H9 (cell line): Measurements from ENCODE around the gene ADAMTS6. TPM values are rescaled to one million over a fixed set of nuclear protein-coding genes. Genes with fewer than 3 reads are reported as not detected.

Source experiments
- DNase-seq: peaks from one replicate; pipeline ENCODE4 v3.0.0-alpha.2; 2017
- H2AFZ ChIP-seq: one replicate; pipeline ENCODE4 v1.6.1; 2013; ENCODE audit warnings: mild to moderate bottlenecking, low read length, control low read depth, moderate library complexity
- H2AK5ac ChIP-seq: 2 replicates; pipeline ENCODE4 v1.6.1; 2013; ENCODE audit warnings: low read length, control low read depth, mixed read lengths; ENCODE audit not compliant: insufficient read length
- H2BK120ac ChIP-seq: one replicate; pipeline ENCODE4 v1.6.1; 2013; ENCODE audit warnings: low read depth, mild to moderate bottlenecking, low read length, control low read depth, inconsistent platforms; ENCODE audit not compliant: poor library complexity, severe bottlenecking
- H2BK12ac ChIP-seq: 2 replicates; pipeline ENCODE4 v1.6.1; 2013; ENCODE audit warnings: low read length, control low read depth, mixed read lengths, low read depth; ENCODE audit not compliant: insufficient read length
- H2BK15ac ChIP-seq: 2 replicates; pipeline ENCODE4 v1.6.1; 2013; ENCODE audit warnings: low read depth, low read length, control low read depth
- H2BK20ac ChIP-seq: one replicate; pipeline ENCODE4 v1.6.1; 2013; ENCODE audit warnings: low read depth, mild to moderate bottlenecking, low read length, control low read depth, inconsistent platforms; ENCODE audit not compliant: poor library complexity, severe bottlenecking
- H2BK5ac ChIP-seq: 2 replicates; pipeline ENCODE4 v1.6.1; 2013; ENCODE audit warnings: low read length, control low read depth, mixed read lengths; ENCODE audit not compliant: insufficient read length
- H3K14ac ChIP-seq: 2 replicates; pipeline ENCODE4 v1.6.1; 2013; ENCODE audit warnings: low read length, control low read depth; ENCODE audit not compliant: insufficient read depth
- H3K18ac ChIP-seq: 2 replicates; pipeline ENCODE4 v1.6.1; 2013; ENCODE audit warnings: low read depth, mild to moderate bottlenecking, mixed read lengths, low read length, control low read depth; ENCODE audit not compliant: insufficient read length
- H3K23ac ChIP-seq: 2 replicates; pipeline ENCODE4 v1.6.1; 2013; ENCODE audit warnings: low read length, control low read depth, mixed read lengths, low read depth; ENCODE audit not compliant: insufficient read length
- H3K23me2 ChIP-seq: 2 replicates; pipeline ENCODE4 v1.6.1; 2013; ENCODE audit warnings: low read depth, mild to moderate bottlenecking, mixed read lengths, low read length, control low read depth; ENCODE audit not compliant: insufficient read length, poor library complexity, severe bottlenecking
- H3K27ac ChIP-seq: 2 replicates; pipeline ENCODE4 v1.5.1; 2013; ENCODE audit warnings: low read length, control low read depth, mixed read lengths, low read depth; ENCODE audit not compliant: insufficient read length
- H3K27me3 ChIP-seq: 2 replicates; pipeline ENCODE4 v1.6.1; 2013; ENCODE audit warnings: low read length, control low read depth, inconsistent platforms; ENCODE audit not compliant: insufficient read depth
- H3K4ac ChIP-seq: 2 replicates; pipeline ENCODE4 v1.6.1; 2013; ENCODE audit warnings: low read depth, mild to moderate bottlenecking, control low read depth, inconsistent platforms, low read length, moderate library complexity
- H3K4me1 ChIP-seq: 2 replicates; pipeline ENCODE4 v1.6.1; 2013; ENCODE audit warnings: low read length, control low read depth, inconsistent platforms; ENCODE audit not compliant: insufficient read depth
- H3K4me2 ChIP-seq: 2 replicates; pipeline ENCODE4 v1.6.1; 2013; ENCODE audit warnings: low read length, control low read depth, mixed read lengths; ENCODE audit not compliant: insufficient read length, insufficient read depth
- H3K56ac ChIP-seq: 2 replicates; pipeline ENCODE4 v1.6.1; 2013; ENCODE audit warnings: low read depth, mild to moderate bottlenecking, mixed read lengths, low read length, control low read depth; ENCODE audit not compliant: insufficient read length
- H3K79me1 ChIP-seq: 2 replicates; pipeline ENCODE4 v1.6.1; 2013; ENCODE audit warnings: low read depth, mild to moderate bottlenecking, moderate library complexity, low read length, control low read depth, inconsistent platforms; ENCODE audit not compliant: insufficient read depth, poor library complexity, severe bottlenecking
- H3K79me2 ChIP-seq: 2 replicates; pipeline ENCODE4 v1.6.1; 2013; ENCODE audit warnings: low read length, control low read depth, inconsistent platforms; ENCODE audit not compliant: insufficient read depth
- H3K9ac ChIP-seq: 2 replicates; pipeline ENCODE4 v1.6.1; 2013; ENCODE audit warnings: low read length, control low read depth, mixed read lengths; ENCODE audit not compliant: insufficient read length; ENCODE audit errors: extremely low read depth
- H3K9me3 ChIP-seq: one replicate; pipeline ENCODE4 v1.6.1; 2013; ENCODE audit warnings: low read depth, low read length, inconsistent platforms; ENCODE audit not compliant: control insufficient read depth
- H3T11ph ChIP-seq: one replicate; pipeline ENCODE4 v1.6.1; 2013; ENCODE audit warnings: mild to moderate bottlenecking, low read length, control low read depth, inconsistent platforms
- H4K20me1 ChIP-seq: one replicate; pipeline ENCODE4 v1.6.1; 2013; ENCODE audit not compliant: control insufficient read depth, insufficient read length, insufficient read depth
- H4K5ac ChIP-seq: 2 replicates; pipeline ENCODE4 v1.6.1; 2013; ENCODE audit warnings: low read depth, mild to moderate bottlenecking, mixed read lengths, low read length, control low read depth; ENCODE audit not compliant: insufficient read length
- H4K8ac ChIP-seq: replicated peaks from 2 replicates; pipeline ENCODE4 v1.6.1; 2013; ENCODE audit warnings: low read length, control low read depth, mixed read lengths, low read depth; ENCODE audit not compliant: insufficient read length
- H4K91ac ChIP-seq: 2 replicates; pipeline ENCODE4 v1.6.1; 2013; ENCODE audit warnings: low read depth, mild to moderate bottlenecking, moderate library complexity, mixed read lengths, low read length, control low read depth; ENCODE audit not compliant: insufficient read length
- H3K27ac Mint-ChIP-seq, 3 experiments: 2 replicates in 2 of 3; 3 replicates in 1 of 3; pipeline ENCODE4 v1.8.0; 2020 to 2021; ENCODE audit warnings: mixed read lengths in 3 of 3, mild to moderate bottlenecking in 1 of 3, moderate library complexity in 1 of 3
- H3K27me3 Mint-ChIP-seq: 2 replicates; pipeline ENCODE4 v1.8.0; 2021; ENCODE audit warnings: low read depth, mild to moderate bottlenecking, moderate library complexity, mixed read lengths
- H3K36me3 Mint-ChIP-seq, 3 experiments: 2 replicates in 2 of 3; 3 replicates in 1 of 3; pipeline ENCODE4 v1.8.0; 2020 to 2021; ENCODE audit warnings: low read depth in 3 of 3, mixed read lengths in 3 of 3; ENCODE audit not compliant: insufficient read depth in 1 of 3
- H3K4me1 Mint-ChIP-seq, 2 experiments: 2 replicates each; pipeline ENCODE4 v1.8.0; 2020; ENCODE audit warnings: mixed read lengths in 2 of 2
- H3K4me3 Mint-ChIP-seq, 2 experiments: 2 replicates in 1 of 2; 3 replicates in 1 of 2; pipeline ENCODE4 v1.8.0; 2020 to 2021; ENCODE audit warnings: mild to moderate bottlenecking in 2 of 2, mixed read lengths in 2 of 2, moderate library complexity in 1 of 2
- H3K9me3 Mint-ChIP-seq, 2 experiments: 2 replicates in 1 of 2; 3 replicates in 1 of 2; pipeline ENCODE4 v1.8.0; 2020; ENCODE audit warnings: mild to moderate bottlenecking in 2 of 2, mixed read lengths in 2 of 2, moderate library complexity in 1 of 2
- WGBS: extraction: QIAGEN DNeasy Blood & Tissue Kit; methylation state at CpG from one replicate; pipeline ENCODE4 v1.1.7; 2013; ENCODE audit warnings: missing lambda C conversion rate, low lambda C conversion rate, mixed read lengths; ENCODE audit not compliant: insufficient read length; ENCODE audit errors: extremely low coverage; 5-methylcytosine and 5-hydroxymethylcytosine counted together
- total RNA-seq: library from RNA; stranded (reverse); gene quantifications from 2 replicates; pipeline ENCODE4 v1.2.1, GENCODE V29; 2021
- TF ChIP-seq, protein P1 (sequence below): fragments of 200-600 bp; sonication (generic); conservative IDR thresholded peaks from 3 replicates; pipeline ENCODE4 v1.8.0; 2021; ENCODE audit warnings: antibody characterized with exemption, mild to moderate bottlenecking

ADAMTS6 gene
- total RNA-seq, 1 experiment from 2014 or later: 0.33 TPM

DNA sequence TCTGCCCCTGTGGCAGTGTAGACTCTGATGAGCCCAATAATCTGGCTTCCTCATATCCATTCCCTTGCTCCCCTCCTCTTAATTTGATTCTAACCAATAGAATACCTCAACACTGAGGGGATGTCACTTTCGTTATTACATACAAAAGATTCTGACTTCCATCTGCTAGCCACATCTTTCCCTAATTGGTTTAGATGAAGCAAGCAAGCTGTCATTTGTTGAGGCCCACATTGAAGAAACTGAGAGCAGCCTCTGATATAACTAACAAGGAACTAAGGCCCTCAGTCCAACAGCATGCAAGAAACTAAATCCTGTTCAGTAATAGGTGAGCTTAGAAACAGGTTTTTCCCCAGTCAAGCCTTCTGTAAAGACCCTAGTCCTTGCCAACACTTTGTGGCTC lies 5.8 kb downstream of the ADAMTS6 start:
- Mint-ChIP-seq H3K4me3 (no peak overlapping the region), H3K27me3 (no peaks in the 10 kb centered on the region), H3K4me1 (no peaks in the 10 kb centered on the region), H3K36me3 (no peaks in the 10 kb centered on the region), H3K27ac (no peak overlapping the region; a peak in 1 of 7 replicates), H3K9me3 (no peaks in the 10 kb centered on the region)
- WGBS: no CpG with 5 or more reads among the region's 1 CpG
- no peaks in the 10 kb centered on the region for H3K9me3 ChIP-seq
- no peak overlapping the region for H4K5ac ChIP-seq
- no peak overlapping the region for H2BK12ac ChIP-seq
- no peak overlapping the region for H3K4ac ChIP-seq
- H4K20me1 ChIP-seq: no peaks in the 10 kb centered on the region
- H3K14ac ChIP-seq: no peak overlapping the region
- H3K27me3 ChIP-seq: no peaks in the 10 kb centered on the region; the same call in 1 of the 2 replicates
- H2BK15ac ChIP-seq: no peak overlapping the region
- H4K91ac ChIP-seq: no peak overlapping the region
- H2AK5ac ChIP-seq: no peak overlapping the region
- H2BK120ac ChIP-seq: no peak overlapping the region
- H3T11ph ChIP-seq: no peak overlapping the region
- TF ChIP-seq, protein P1, sequence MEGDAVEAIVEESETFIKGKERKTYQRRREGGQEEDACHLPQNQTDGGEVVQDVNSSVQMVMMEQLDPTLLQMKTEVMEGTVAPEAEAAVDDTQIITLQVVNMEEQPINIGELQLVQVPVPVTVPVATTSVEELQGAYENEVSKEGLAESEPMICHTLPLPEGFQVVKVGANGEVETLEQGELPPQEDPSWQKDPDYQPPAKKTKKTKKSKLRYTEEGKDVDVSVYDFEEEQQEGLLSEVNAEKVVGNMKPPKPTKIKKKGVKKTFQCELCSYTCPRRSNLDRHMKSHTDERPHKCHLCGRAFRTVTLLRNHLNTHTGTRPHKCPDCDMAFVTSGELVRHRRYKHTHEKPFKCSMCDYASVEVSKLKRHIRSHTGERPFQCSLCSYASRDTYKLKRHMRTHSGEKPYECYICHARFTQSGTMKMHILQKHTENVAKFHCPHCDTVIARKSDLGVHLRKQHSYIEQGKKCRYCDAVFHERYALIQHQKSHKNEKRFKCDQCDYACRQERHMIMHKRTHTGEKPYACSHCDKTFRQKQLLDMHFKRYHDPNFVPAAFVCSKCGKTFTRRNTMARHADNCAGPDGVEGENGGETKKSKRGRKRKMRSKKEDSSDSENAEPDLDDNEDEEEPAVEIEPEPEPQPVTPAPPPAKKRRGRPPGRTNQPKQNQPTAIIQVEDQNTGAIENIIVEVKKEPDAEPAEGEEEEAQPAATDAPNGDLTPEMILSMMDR: no peak
- no peaks in the 10 kb centered on the region for H3K79me1 ChIP-seq
- no peak overlapping the region for H3K4me2 ChIP-seq
- H3K18ac ChIP-seq: no peak overlapping the region
- no peak overlapping the region for H3K23ac ChIP-seq
- no peaks in the 10 kb centered on the region; the same call in 1 of the 2 replicates for H3K4me1 ChIP-seq
- no peak overlapping the region for H2BK20ac ChIP-seq
- DNase-seq: no peak
- no peaks in the 10 kb centered on the region for H3K79me2 ChIP-seq
- H4K8ac ChIP-seq: no peak overlapping the region
- H3K23me2 ChIP-seq: peaks cover 6% of the 10 kb centered on the region
- no peak overlapping the region for H2BK5ac ChIP-seq
- no peak overlapping the region for H2AFZ ChIP-seq
- H3K9ac ChIP-seq: no peak overlapping the region
- no peak overlapping the region for H3K56ac ChIP-seq
- H3K27ac ChIP-seq: no peak overlapping the region
